Erythroblast (primary cell): Measurements from ENCODE around the gene CTU1.

Source experiments
- GATA1 ChIP-seq: IDR thresholded peaks from 2 replicates; pipeline ENCODE4 v1.6.1; 2011; ENCODE audit warnings: low read depth, mild to moderate bottlenecking, control low read depth, low read length, moderate library complexity
- POLR2A ChIP-seq: IDR thresholded peaks from 2 replicates; pipeline ENCODE4 v1.6.1; 2011; ENCODE audit warnings: mild to moderate bottlenecking, low read length

DNA sequence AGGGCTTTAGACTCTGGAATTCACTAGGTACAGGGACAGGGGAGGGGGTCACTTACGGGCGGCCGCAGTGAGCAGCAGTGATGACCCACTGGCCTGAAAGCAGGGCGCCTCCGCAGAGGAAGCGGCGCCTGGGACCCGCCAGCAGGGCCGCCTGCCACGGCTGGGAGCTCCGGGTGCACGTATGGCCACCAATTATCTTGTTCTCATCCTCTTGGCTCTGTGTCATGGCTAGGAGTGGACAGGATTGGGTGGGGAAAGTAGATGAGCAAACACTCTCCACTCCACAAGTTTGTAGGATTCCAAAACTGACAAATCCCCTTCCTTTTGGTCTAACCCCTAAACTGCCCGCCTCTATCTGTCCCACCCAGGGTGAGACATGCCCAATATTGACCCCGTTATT, 26.7 kb downstream of the CTU1 start:
- TF ChIP-seq POLR2A (no peak), GATA1 (no peak)
